ENCODE data around the gene FZD4.

FZD4 gene

GRCh38 chr11:86904001-86904400 lies 51.2 kb downstream of the FZD4 start:
- DNase-seq, result no peak

- DNase-seq, result no peak
Observed at GRCh38 chr11:86902345-86902744, 52.9 kb downstream of the FZD4 start.

GRCh38 chr11:86901599-86901998 lies 53.6 kb downstream of the FZD4 start:
- no peak for DNase-seq

- DNase-seq, result no peak
Observed at GRCh38 chr11:86900162-86900561, 55.0 kb downstream of the FZD4 start.

- no peak for DNase-seq
Observed at GRCh38 chr11:86898689-86899088, 56.5 kb downstream of the FZD4 start.

- DNase-seq, result no peak
Observed at GRCh38 chr11:86896441-86896841, 58.8 kb downstream of the FZD4 start.

Data from inflammatory macrophage treated with lipopolysaccharide for 4 hours (primary cell).